T-cell (primary cell): ENCODE results near the gene SYN1. TPM values are rescaled to one million over a fixed set of nuclear protein-coding genes. Genes with fewer than 3 reads are reported as not detected.
A peak's percentile ranks its signal among the peaks of the same experiment; 100 is the strongest.

ENCODE experiments used
- ATAC-seq, 4 experiments: fragments of 200-7000 bp in 3 of 4; fragments of 150-1000 bp in 1 of 4; cut with Tn5 transposase; replicated peaks in 1 of 4; 1 replicate in 3 of 4; 2 replicates in 1 of 4; pipeline ENCODE4 v1.10.0; 2021; ENCODE audit warnings: moderate library complexity in 3 of 4, mild to moderate bottlenecking in 2 of 4, moderate number of reproducible peaks in 1 of 4
- CTCF ChIA-PET, 2 donors: fragments of 300-600 bp; sonication (Branson Sonifier 250); formaldehyde crosslinking; loops; one replicate each; lab custom pipeline; 2022; ENCODE audit warnings: antibody characterized with exemption in 2 of 2; lab: Charles Lee
- POLR2A ChIA-PET, 2 donors: fragments of 300-600 bp; sonication (Branson Sonifier 250); formaldehyde crosslinking; loops; one replicate each; lab custom pipeline; 2022; ENCODE audit warnings: antibody characterized with exemption in 2 of 2; lab: Charles Lee
- DNase-seq, 35 experiments: peaks; one replicate each; pipeline versions ENCODE4 v3.0.0 to v3.0.0-alpha.2; 2013 to 2023
- H3K27ac ChIP-seq: one replicate; pipeline ENCODE4 v1.5.1; 2013; ENCODE audit warnings: low read length
- H3K27me3 ChIP-seq, 2 experiments: replicated peaks in 1 of 2; 1 replicate in 1 of 2; 2 replicates in 1 of 2; pipeline versions ENCODE4 v1.6.1 to v1.7.0; 2013; ENCODE audit warnings: low read length in 1 of 2, mixed read lengths in 1 of 2; ENCODE audit not compliant: control insufficient read depth in 2 of 2, insufficient read depth in 2 of 2; ENCODE audit errors: extremely low read depth in 1 of 2
- H3K36me3 ChIP-seq, 2 donors: 1 replicate in 1 of 2; 2 replicates in 1 of 2; pipeline versions ENCODE4 v1.6.1 to v1.7.0; 2013; ENCODE audit warnings: low read length in 1 of 2; ENCODE audit not compliant: control insufficient read depth in 2 of 2, insufficient read depth in 1 of 2; ENCODE audit errors: extremely low read depth in 1 of 2
- H3K4me1 ChIP-seq, 2 experiments: 1 replicate in 1 of 2; 2 replicates in 1 of 2; pipeline versions ENCODE4 v1.6.1 to v1.7.0; 2013; ENCODE audit warnings: low read length in 2 of 2, mixed read lengths in 1 of 2; ENCODE audit not compliant: insufficient read depth in 2 of 2, control insufficient read depth in 1 of 2; ENCODE audit errors: extremely low read depth in 1 of 2
- H3K4me3 ChIP-seq, 2 donors: 1 replicate in 1 of 2; 2 replicates in 1 of 2; pipeline versions ENCODE4 v1.5.1 to v1.7.0; 2013; ENCODE audit warnings: mild to moderate bottlenecking in 2 of 2, low read length in 1 of 2, moderate library complexity in 1 of 2; ENCODE audit not compliant: control insufficient read depth in 1 of 2; ENCODE audit errors: extremely low read depth in 1 of 2
- H3K9me3 ChIP-seq: 2 replicates; pipeline ENCODE4 v1.7.0; 2013
- H3K27ac Mint-ChIP-seq, 2 donors: one replicate each; pipeline ENCODE4 v1.8.0; 2020 to 2021; ENCODE audit warnings: mild to moderate bottlenecking in 2 of 2, mixed read lengths in 2 of 2
- H3K27me3 Mint-ChIP-seq, 2 donors: one replicate each; pipeline ENCODE4 v1.8.0; 2021 to 2022; ENCODE audit warnings: mixed read lengths in 2 of 2
- H3K36me3 Mint-ChIP-seq: one replicate; pipeline ENCODE4 v1.8.0; 2021; ENCODE audit warnings: mixed read lengths
- H3K4me1 Mint-ChIP-seq, 3 donors: one replicate each; pipeline ENCODE4 v1.8.0; 2020 to 2022; ENCODE audit warnings: mixed read lengths in 3 of 3, mild to moderate bottlenecking in 1 of 3
- H3K4me3 Mint-ChIP-seq, 3 donors: one replicate each; pipeline ENCODE4 v1.8.0; 2020 to 2022; ENCODE audit warnings: mild to moderate bottlenecking in 3 of 3, mixed read lengths in 3 of 3, moderate library complexity in 3 of 3
- H3K9me3 Mint-ChIP-seq, 3 donors: one replicate each; pipeline ENCODE4 v1.8.0; 2020 to 2022; ENCODE audit warnings: mixed read lengths in 3 of 3
- WGBS: methylation state at CpG from one replicate; pipeline ENCODE4 v1.1.5; 2013; ENCODE audit warnings: missing lambda C conversion rate; ENCODE audit not compliant: insufficient coverage; 5-methylcytosine and 5-hydroxymethylcytosine counted together
- total RNA-seq, 35 experiments: library from RNA in 6 of 35; stranded (reverse) in 6 of 35; fragments of 120-200 nt in 1 of 35; gene quantifications; one replicate each; pipeline versions ENCODE4 v1.2.1 to v1.2.4 and lab custom pipeline; 2013 to 2026

SYN1 gene
- total RNA-seq, 5 donors from 2014 or later (not counting 1 experiment from before 2014, with no cell fraction given), result 0.21 to 1.3 (median 0.81) TPM; not detected in 1

- ChIA-PET POLR2A (no interaction called here), CTCF (no interaction called here)
- H3K27me3 ChIP-seq, result no peaks in the 10 kb centered on the region
- no peaks in the 10 kb centered on the region for H3K9me3 ChIP-seq
- H3K27ac ChIP-seq, result no peak overlapping the region
- peaks cover 0 to 2% of the 10 kb centered on the region in 2 donors for H3K36me3 ChIP-seq
- H3K4me3 ChIP-seq, result no peak overlapping the region
- Mint-ChIP-seq H3K9me3 (no peaks in the 10 kb centered on the region), H3K27me3 (no peaks in the 10 kb centered on the region), H3K36me3 (peaks cover 16% of the 10 kb centered on the region), H3K4me3 (no peak overlapping the region), H3K27ac (peak overlapping the region in 1 of 2 donors; percentile 39), H3K4me1 (peaks cover 8 to 18% (median 13%) of the 10 kb centered on the region in 3 donors)
- peaks cover 0 to 16% of the 10 kb centered on the region in 2 experiments for H3K4me1 ChIP-seq
- DNase-seq, result no peak
- no peak for ATAC-seq
- WGBS, result 40% methylated on average over 1 of the region's 4 CpGs
Observed at GRCh38 chrX:47587091-47587891, 32.4 kb downstream of the SYN1 start.

DNA sequence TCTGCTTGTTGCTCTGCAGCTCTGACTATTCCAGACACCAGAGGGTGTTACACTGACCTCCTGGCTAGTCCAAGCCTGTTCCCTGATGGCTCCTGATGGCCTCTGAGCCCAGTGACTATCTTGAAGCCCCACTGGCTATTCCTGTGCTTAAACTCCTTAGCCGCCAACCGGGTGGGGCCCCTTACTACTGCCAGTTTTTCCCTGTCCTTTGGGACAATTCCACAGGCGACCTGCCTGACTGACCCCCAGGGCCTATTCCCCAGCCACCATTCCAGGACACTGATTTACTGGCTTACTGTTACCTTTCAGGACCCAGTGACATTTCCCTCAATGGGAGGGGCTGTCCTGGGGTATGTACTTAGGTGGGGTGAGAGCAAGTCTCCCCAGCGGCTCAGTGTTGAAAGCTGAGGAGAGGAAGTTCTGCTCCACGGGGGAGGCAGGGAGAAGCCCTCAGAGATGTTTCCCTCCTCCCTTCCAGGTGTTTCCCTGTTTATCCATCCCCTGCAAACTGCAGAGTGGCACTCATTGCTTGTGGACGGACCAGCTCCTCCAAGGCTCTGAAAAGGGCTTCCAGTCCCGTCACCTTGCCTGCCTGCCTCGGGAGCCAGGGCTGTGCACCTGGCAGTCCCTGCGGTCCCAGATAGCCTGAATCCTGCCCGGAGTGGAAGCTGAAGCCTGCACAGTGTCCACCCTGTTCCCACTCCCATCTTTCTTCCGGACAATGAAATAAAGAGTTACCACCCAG, 33.4 kb downstream of the SYN1 start:
- no peak overlapping the region for H3K27ac Mint-ChIP-seq
- H3K36me3 ChIP-seq, result peaks cover 0 to 2% of the 10 kb centered on the region in 2 donors
- H3K4me3 ChIP-seq, result no peak overlapping the region
- no peak overlapping the region for H3K4me3 Mint-ChIP-seq
- no peak for DNase-seq
- WGBS, result 90% methylated on average over 3 of the region's 11 CpGs
- H3K4me1 Mint-ChIP-seq, result peaks cover 19 to 29% (median 24%) of the 10 kb centered on the region in 3 donors
- CTCF ChIA-PET, result no interaction called here
- H3K27me3 ChIP-seq, result no peaks in the 10 kb centered on the region
- no peaks in the 10 kb centered on the region for H3K9me3 Mint-ChIP-seq
- no peak for ATAC-seq
- H3K9me3 ChIP-seq, result no peaks in the 10 kb centered on the region
- peaks cover 16% of the 10 kb centered on the region for H3K36me3 Mint-ChIP-seq
- POLR2A ChIA-PET, result no interaction called here
- no peak overlapping the region for H3K27ac ChIP-seq
- H3K4me1 ChIP-seq, result peaks cover 5 to 27% of the 10 kb centered on the region in 2 experiments
- H3K27me3 Mint-ChIP-seq, result peaks cover 0 to 4% of the 10 kb centered on the region in 2 donors

GRCh38 chrX:47585273-47585672, 34.4 kb downstream of the SYN1 start:
- Histone ChIP-seq H3K36me3 (peaks cover 0 to 2% of the 10 kb centered on the region in 2 donors), H3K4me3 (no peak overlapping the region), H3K9me3 (no peaks in the 10 kb centered on the region), H3K27me3 (no peaks in the 10 kb centered on the region), H3K27ac (no peak overlapping the region), H3K4me1 (peaks cover 5 to 28% of the 10 kb centered on the region in 2 experiments)
- WGBS, result 100% methylated on average over 8 of the region's 16 CpGs
- no peak for DNase-seq
- Mint-ChIP-seq H3K36me3 (peaks cover 16% of the 10 kb centered on the region), H3K27ac (no peak overlapping the region), H3K4me1 (peaks cover 21 to 34% (median 25%) of the 10 kb centered on the region in 3 donors), H3K9me3 (no peaks in the 10 kb centered on the region), H3K4me3 (no peak overlapping the region), H3K27me3 (peaks cover 0 to 4% of the 10 kb centered on the region in 2 donors)
- CTCF ChIA-PET, result no interaction called here
- POLR2A ChIA-PET, result no interaction called here
- ATAC-seq, result no peak

- ChIA-PET CTCF (no interaction called here), POLR2A (no interaction called here)
- WGBS, result no CpG with 5 or more reads among the region's 6 CpGs
- Mint-ChIP-seq H3K27ac (peak overlapping the region in 1 of 2 donors; percentile 92), H3K9me3 (no peaks in the 10 kb centered on the region), H3K4me1 (peaks cover 21 to 36% (median 25%) of the 10 kb centered on the region in 3 donors), H3K4me3 (no peak overlapping the region), H3K36me3 (peaks cover 16% of the 10 kb centered on the region), H3K27me3 (peaks cover 0 to 4% of the 10 kb centered on the region in 2 donors)
- Histone ChIP-seq H3K4me3 (no peak overlapping the region), H3K36me3 (peaks cover 0 to 2% of the 10 kb centered on the region in 2 donors), H3K27me3 (no peaks in the 10 kb centered on the region), H3K4me1 (peaks cover 5 to 28% of the 10 kb centered on the region in 2 experiments), H3K27ac (no peak overlapping the region), H3K9me3 (no peaks in the 10 kb centered on the region)
- DNase-seq (no peak), ATAC-seq (no peak)
Observed at GRCh38 chrX:47584714-47585113, 34.9 kb downstream of the SYN1 start.

DNA sequence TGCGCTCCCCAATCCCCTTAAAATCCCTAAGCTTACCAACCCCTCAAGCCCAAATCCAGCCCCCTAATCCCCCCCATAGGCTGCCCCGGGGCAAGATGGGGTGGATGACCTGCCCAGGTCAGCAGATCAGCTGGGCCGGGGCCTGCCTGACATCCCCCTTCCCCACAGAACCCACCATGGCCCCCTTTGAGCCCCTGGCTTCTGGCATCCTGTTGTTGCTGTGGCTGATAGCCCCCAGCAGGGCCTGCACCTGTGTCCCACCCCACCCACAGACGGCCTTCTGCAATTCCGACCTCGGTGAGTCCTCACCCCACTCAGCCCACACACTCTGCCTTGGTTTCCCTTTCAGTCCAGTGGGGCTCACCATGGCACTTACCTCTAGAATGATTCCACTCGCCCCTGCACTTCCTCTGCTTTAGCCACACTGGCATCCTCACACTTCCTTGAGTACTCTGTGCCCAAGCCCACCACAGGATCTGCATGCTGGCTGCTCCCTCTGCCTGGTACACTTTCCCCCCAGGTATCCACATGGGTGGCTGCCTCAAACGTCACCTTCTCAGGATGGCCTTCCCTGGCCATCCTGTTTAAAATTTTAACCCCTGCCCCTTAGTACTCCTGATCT, 36.3 kb downstream of the SYN1 start:
- no peak for ATAC-seq
- peaks cover 5 to 38% of the 10 kb centered on the region in 2 experiments for H3K4me1 ChIP-seq
- H3K4me3 ChIP-seq, result no peak overlapping the region
- Mint-ChIP-seq H3K27ac (peak overlapping the region; percentile 81 to 92), H3K36me3 (peaks cover 16% of the 10 kb centered on the region), H3K27me3 (peaks cover 0 to 4% of the 10 kb centered on the region in 2 donors), H3K4me3 (peak overlapping the region; percentile 57 to 80 (median 77)), H3K9me3 (no peaks in the 10 kb centered on the region), H3K4me1 (peaks cover 25 to 44% (median 26%) of the 10 kb centered on the region in 3 donors)
- ChIA-PET POLR2A (interaction anchor here in 1 of 2 donors (0.6 kb wide), 1 partner anchor 117 kb away, joined by 4 read pairs; no protein-coding TSS in a partner anchor), CTCF (interaction anchor here in 1 of 2 donors (0.6 to 0.7 kb wide), 2 partner anchors 42 to 79 kb away, joined by 3 to 6 read pairs; no protein-coding TSS in a partner anchor)
- peak overlapping the region; percentile 66 for H3K27ac ChIP-seq
- H3K36me3 ChIP-seq, result peaks cover 0 to 2% of the 10 kb centered on the region in 2 donors
- no peak for DNase-seq
- no peaks in the 10 kb centered on the region for H3K9me3 ChIP-seq
- H3K27me3 ChIP-seq, result no peaks in the 10 kb centered on the region
- WGBS, result 50% methylated on average over 4 of the region's 8 CpGs
